Lung (tissue), 12 donors: ENCODE measurements around the gene GRIK1. TPM values are rescaled to one million over a fixed set of nuclear protein-coding genes. Genes with fewer than 3 reads are reported as not detected.
A peak's percentile ranks its signal among the peaks of the same experiment; 100 is the strongest.

Experiments
- ATAC-seq: fragments of 200-7000 bp; cut with Tn5 transposase; one replicate; pipeline ENCODE4 v1.9.1; 2020; ENCODE audit warnings: moderate number of reproducible peaks; ENCODE audit not compliant: insufficient read depth, low FRiP score
- DNase-seq, 3 donors: peaks; one replicate each; pipeline ENCODE4 v3.0.0-alpha.2; 2013 to 2017
- H3K27ac ChIP-seq, 2 donors: one replicate each; pipeline ENCODE4 v1.5.1; 2013; ENCODE audit warnings: mild to moderate bottlenecking in 2 of 2, moderate library complexity in 2 of 2, control low read depth in 1 of 2, inconsistent platforms in 1 of 2, low read depth in 1 of 2, low read length in 1 of 2
- H3K27me3 ChIP-seq, 3 donors: one replicate each; pipeline ENCODE4 v1.5.1; 2013; ENCODE audit warnings: low read length in 2 of 3; ENCODE audit not compliant: control insufficient read depth in 3 of 3, insufficient read depth in 3 of 3
- H3K36me3 ChIP-seq, 4 donors: one replicate each; pipeline ENCODE4 v1.5.1; 2013; ENCODE audit warnings: low read length in 4 of 4, mild to moderate bottlenecking in 1 of 4, moderate library complexity in 1 of 4; ENCODE audit not compliant: control insufficient read depth in 4 of 4, insufficient read depth in 4 of 4
- H3K4me1 ChIP-seq, 5 donors: one replicate each; pipeline ENCODE4 v1.5.1; 2013; ENCODE audit warnings: low read length in 5 of 5, mild to moderate bottlenecking in 2 of 5, moderate library complexity in 1 of 5; ENCODE audit not compliant: control insufficient read depth in 5 of 5, insufficient read depth in 5 of 5
- H3K4me3 ChIP-seq: one replicate; pipeline ENCODE4 v1.5.1; 2013; ENCODE audit warnings: mild to moderate bottlenecking, control low read depth, moderate library complexity
- H3K9ac ChIP-seq, 2 donors: one replicate each; pipeline ENCODE4 v1.5.1; 2013; ENCODE audit warnings: low read length in 2 of 2, control low read depth in 1 of 2; ENCODE audit not compliant: insufficient read depth in 1 of 2
- H3K9me3 ChIP-seq, 4 donors: one replicate each; pipeline ENCODE4 v1.5.1; 2013; ENCODE audit warnings: low read length in 3 of 4, mild to moderate bottlenecking in 1 of 4, moderate library complexity in 1 of 4; ENCODE audit not compliant: control insufficient read depth in 4 of 4, insufficient read depth in 3 of 4
- WGBS, 2 donors: extraction: QIAGEN DNeasy Blood & Tissue Kit; methylation state at CpG; one replicate each; pipeline ENCODE4 v1.1.7; 2013; 5-methylcytosine and 5-hydroxymethylcytosine counted together
- polyA plus RNA-seq, 2 donors: library from polyadenylated mRNA; stranded (reverse); fragments of 200-250 nt; gene quantifications; one replicate each; pipeline ENCODE4 v1.2.1, GENCODE V29; 2013
- total RNA-seq, 2 donors: library from RNA; depleted of rRNA in 1 of 2; stranded (reverse); fragments of >200 nt in 1 of 2; gene quantifications; one replicate each; pipeline ENCODE4 v1.2.1, GENCODE V29; 2014 to 2021
- TF ChIP-seq, protein P1 (sequence below): IDR thresholded peaks from 2 replicates; pipeline ENCODE4 v1.5.1; 2012; ENCODE audit warnings: mild to moderate bottlenecking; ENCODE audit errors: control extremely low read depth, extremely low read depth
- donor health status: control.
- donor health status: control.
- donor health status: Bipolar disorder and iron deficiency.
- donor health status: healthy.
- donor health status: DM: yes; HTN: yes; CAD: no.

GRIK1 gene
- total and polyA plus RNA-seq, 4 donors: 0.26 TPM; not detected in 3

DNA sequence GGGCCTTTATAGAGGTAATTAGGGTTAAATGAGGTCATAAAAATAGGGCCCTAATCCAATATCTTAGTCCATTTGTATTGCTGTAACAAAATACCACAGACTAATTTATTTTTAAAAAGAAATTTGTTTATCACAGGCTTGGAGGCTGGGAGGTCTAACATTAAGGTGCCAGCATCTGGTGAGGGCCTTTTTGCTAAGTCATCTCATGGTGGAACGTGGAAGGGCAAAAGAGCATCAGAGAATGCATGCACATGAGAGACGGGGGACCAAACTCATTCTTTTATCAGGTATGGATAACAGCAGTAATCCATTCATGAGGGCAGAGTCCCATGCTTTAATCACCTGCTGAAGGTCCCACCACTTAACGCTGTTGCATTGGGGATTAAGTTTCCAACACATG lies 313.8 kb downstream of the GRIK1 start:
- no peak for ATAC-seq

DNA sequence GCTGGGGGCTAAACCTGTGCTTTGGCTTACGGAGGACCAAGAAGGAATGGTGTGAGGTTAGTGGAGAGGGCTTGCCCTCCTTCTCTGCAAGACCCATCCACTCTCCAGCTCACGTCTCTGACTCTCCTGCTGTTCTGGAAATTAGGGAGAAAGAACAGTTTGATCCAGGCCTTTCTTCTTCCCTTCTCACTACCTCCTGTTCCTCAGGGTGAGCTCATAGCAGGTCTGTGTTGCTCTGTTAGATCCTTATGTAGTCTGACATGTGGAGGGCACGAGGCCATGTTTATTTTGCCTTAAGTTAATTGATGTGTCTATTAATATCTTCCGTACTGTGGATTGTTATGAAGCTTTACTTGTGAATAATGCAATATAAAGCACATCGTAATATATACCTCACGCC lies 315.0 kb downstream of the GRIK1 start:
- no peak for ATAC-seq
- TF ChIP-seq, protein P1, sequence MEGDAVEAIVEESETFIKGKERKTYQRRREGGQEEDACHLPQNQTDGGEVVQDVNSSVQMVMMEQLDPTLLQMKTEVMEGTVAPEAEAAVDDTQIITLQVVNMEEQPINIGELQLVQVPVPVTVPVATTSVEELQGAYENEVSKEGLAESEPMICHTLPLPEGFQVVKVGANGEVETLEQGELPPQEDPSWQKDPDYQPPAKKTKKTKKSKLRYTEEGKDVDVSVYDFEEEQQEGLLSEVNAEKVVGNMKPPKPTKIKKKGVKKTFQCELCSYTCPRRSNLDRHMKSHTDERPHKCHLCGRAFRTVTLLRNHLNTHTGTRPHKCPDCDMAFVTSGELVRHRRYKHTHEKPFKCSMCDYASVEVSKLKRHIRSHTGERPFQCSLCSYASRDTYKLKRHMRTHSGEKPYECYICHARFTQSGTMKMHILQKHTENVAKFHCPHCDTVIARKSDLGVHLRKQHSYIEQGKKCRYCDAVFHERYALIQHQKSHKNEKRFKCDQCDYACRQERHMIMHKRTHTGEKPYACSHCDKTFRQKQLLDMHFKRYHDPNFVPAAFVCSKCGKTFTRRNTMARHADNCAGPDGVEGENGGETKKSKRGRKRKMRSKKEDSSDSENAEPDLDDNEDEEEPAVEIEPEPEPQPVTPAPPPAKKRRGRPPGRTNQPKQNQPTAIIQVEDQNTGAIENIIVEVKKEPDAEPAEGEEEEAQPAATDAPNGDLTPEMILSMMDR: no peak

More for the DNA sequence above, 313.8 kb downstream of the GRIK1 start:
- Histone ChIP-seq H3K4me1 (peaks cover 0 to 17% (median 0%) of the 10 kb centered on the region in 5 donors), H3K4me3 (no peak overlapping the region), H3K27ac (no peak overlapping the region), H3K9me3 (peaks cover 0 to 2% (median 0%) of the 10 kb centered on the region in 4 donors), H3K27me3 (peaks cover 0 to 6% (median 0%) of the 10 kb centered on the region in 3 donors), H3K9ac (no peak overlapping the region), H3K36me3 (no peaks in the 10 kb centered on the region)
- 91 to 93% methylated on average over 3 of the region's 3 CpGs for WGBS, 2 donors
- no peak for DNase-seq
- TF ChIP-seq, protein P1: no peak

DNA sequence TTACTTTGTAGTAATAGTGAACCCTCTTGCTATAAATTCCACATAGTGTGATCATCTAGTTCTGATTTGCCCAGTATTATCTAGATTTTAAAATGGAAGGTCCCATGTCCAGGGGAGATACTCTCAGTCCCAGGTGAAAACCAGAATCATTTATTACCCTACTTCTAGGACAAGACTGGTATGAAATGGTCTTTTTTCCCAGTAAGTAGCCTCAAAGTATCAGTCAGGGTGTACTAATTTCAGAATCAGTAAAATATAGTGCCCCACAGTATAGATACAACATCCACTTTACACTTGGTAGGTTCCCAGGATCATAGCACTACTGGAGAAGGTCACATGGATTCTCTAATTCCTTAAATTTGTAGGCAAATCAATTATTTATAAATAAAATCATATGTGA lies 318.3 kb downstream of the GRIK1 start:
- Histone ChIP-seq H3K9me3 (no peaks in the 10 kb centered on the region), H3K36me3 (no peaks in the 10 kb centered on the region), H3K27me3 (peaks cover 0 to 6% (median 0%) of the 10 kb centered on the region in 3 donors), H3K27ac (no peak overlapping the region), H3K4me3 (no peak overlapping the region), H3K4me1 (no peaks in the 10 kb centered on the region), H3K9ac (no peak overlapping the region)
- no peak for DNase-seq
- no peak for ATAC-seq
- TF ChIP-seq, protein P1: no peak

More for the DNA sequence above, 315.0 kb downstream of the GRIK1 start:
- peaks cover 0 to 2% (median 0%) of the 10 kb centered on the region in 4 donors for H3K9me3 ChIP-seq
- WGBS, 2 donors: 90% methylated on average over 6 of the region's 6 CpGs
- H3K36me3 ChIP-seq: no peaks in the 10 kb centered on the region
- peaks cover 0 to 17% (median 0%) of the 10 kb centered on the region in 5 donors for H3K4me1 ChIP-seq
- H3K27me3 ChIP-seq: peaks cover 0 to 6% (median 0%) of the 10 kb centered on the region in 3 donors
- H3K4me3 ChIP-seq: no peak overlapping the region
- no peak overlapping the region for H3K9ac ChIP-seq
- DNase-seq: no peak
- H3K27ac ChIP-seq: no peak overlapping the region

DNA sequence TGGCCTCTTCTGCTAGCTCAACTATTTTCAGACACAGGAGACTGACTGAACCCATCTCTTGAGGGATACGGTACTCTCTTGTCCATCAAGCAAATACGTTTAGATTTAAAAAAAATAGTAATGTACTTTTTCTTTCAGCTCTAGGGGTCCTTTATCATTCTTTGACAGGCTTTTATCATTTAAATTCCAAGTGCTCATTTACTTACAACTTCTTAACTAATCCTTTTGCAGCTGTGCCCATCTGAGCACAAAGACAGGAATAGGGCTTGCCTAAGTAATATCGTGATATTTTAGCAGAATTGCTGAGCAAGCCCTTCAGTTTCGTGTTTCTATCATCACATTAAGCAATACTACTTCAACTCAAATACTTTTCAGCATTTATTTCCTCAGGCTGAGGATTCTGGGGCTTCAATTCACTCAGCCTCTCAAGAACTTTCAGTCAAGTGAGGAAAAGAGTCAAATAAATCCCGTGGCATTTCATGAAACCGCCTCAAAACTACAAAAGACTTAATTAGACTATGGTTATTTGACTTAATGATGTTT lies 323.5 kb downstream of the GRIK1 start:
- H3K9me3 ChIP-seq: peaks cover 0 to 3% (median 0%) of the 10 kb centered on the region in 4 donors
- no peak overlapping the region for H3K9ac ChIP-seq
- H3K27ac ChIP-seq: no peak overlapping the region
- 57 to 67% methylated on average over 6 of the region's 6 CpGs for WGBS, 2 donors
- no peak overlapping the region for H3K4me3 ChIP-seq
- H3K4me1 ChIP-seq: no peaks in the 10 kb centered on the region
- no peaks in the 10 kb centered on the region for H3K27me3 ChIP-seq
- ATAC-seq: no peak
- TF ChIP-seq, protein P1: no peak
- H3K36me3 ChIP-seq: no peaks in the 10 kb centered on the region
- DNase-seq: peak in 2 of 3 donors; percentile 28 to 51
